HG03354 (cell line): Measurements from ENCODE around the gene ERICH3.

Experiments
- ATAC-seq: cut with Tn5 transposase; IDR thresholded peaks from one replicate; pipeline ENCODE4 v1.9.1; 2021; ENCODE audit warnings: mild to moderate bottlenecking; ENCODE audit not compliant: unreplicated experiment, poor library complexity, severe bottlenecking

Gene ERICH3

GRCh38 chr1:74530892-74531291 is 142.7 kb downstream of the ERICH3 start:
- no peak for ATAC-seq

- no peak for ATAC-seq
Observed at GRCh38 chr1:74528123-74528522, 145.5 kb downstream of the ERICH3 start.

- ATAC-seq: no peak
Observed at GRCh38 chr1:74526708-74527107, 146.9 kb downstream of the ERICH3 start.

- no peak for ATAC-seq
Observed at GRCh38 chr1:74523873-74524480, 149.6 kb downstream of the ERICH3 start.

GRCh38 chr1:74522148-74522547 is 151.4 kb downstream of the ERICH3 start:
- ATAC-seq: no peak
